H9 (cell line): ENCODE measurements around the gene PAEP. TPM values are rescaled to one million over a fixed set of nuclear protein-coding genes. Genes with fewer than 3 reads are reported as not detected.

Experiments used
- DNase-seq: peaks from one replicate; pipeline ENCODE4 v3.0.0-alpha.2; 2017
- H2AFZ ChIP-seq: one replicate; pipeline ENCODE4 v1.6.1; 2013; ENCODE audit warnings: mild to moderate bottlenecking, low read length, control low read depth, moderate library complexity
- H2AK5ac ChIP-seq: 2 replicates; pipeline ENCODE4 v1.6.1; 2013; ENCODE audit warnings: low read length, control low read depth, mixed read lengths; ENCODE audit not compliant: insufficient read length
- H2BK120ac ChIP-seq: one replicate; pipeline ENCODE4 v1.6.1; 2013; ENCODE audit warnings: low read depth, mild to moderate bottlenecking, low read length, control low read depth, inconsistent platforms; ENCODE audit not compliant: poor library complexity, severe bottlenecking
- H2BK12ac ChIP-seq: 2 replicates; pipeline ENCODE4 v1.6.1; 2013; ENCODE audit warnings: low read length, control low read depth, mixed read lengths, low read depth; ENCODE audit not compliant: insufficient read length
- H2BK15ac ChIP-seq: 2 replicates; pipeline ENCODE4 v1.6.1; 2013; ENCODE audit warnings: low read depth, low read length, control low read depth
- H2BK20ac ChIP-seq: one replicate; pipeline ENCODE4 v1.6.1; 2013; ENCODE audit warnings: low read depth, mild to moderate bottlenecking, low read length, control low read depth, inconsistent platforms; ENCODE audit not compliant: poor library complexity, severe bottlenecking
- H2BK5ac ChIP-seq: 2 replicates; pipeline ENCODE4 v1.6.1; 2013; ENCODE audit warnings: low read length, control low read depth, mixed read lengths; ENCODE audit not compliant: insufficient read length
- H3K14ac ChIP-seq: 2 replicates; pipeline ENCODE4 v1.6.1; 2013; ENCODE audit warnings: low read length, control low read depth; ENCODE audit not compliant: insufficient read depth
- H3K18ac ChIP-seq: 2 replicates; pipeline ENCODE4 v1.6.1; 2013; ENCODE audit warnings: low read depth, mild to moderate bottlenecking, mixed read lengths, low read length, control low read depth; ENCODE audit not compliant: insufficient read length
- H3K23ac ChIP-seq: 2 replicates; pipeline ENCODE4 v1.6.1; 2013; ENCODE audit warnings: low read length, control low read depth, mixed read lengths, low read depth; ENCODE audit not compliant: insufficient read length
- H3K23me2 ChIP-seq: 2 replicates; pipeline ENCODE4 v1.6.1; 2013; ENCODE audit warnings: low read depth, mild to moderate bottlenecking, mixed read lengths, low read length, control low read depth; ENCODE audit not compliant: insufficient read length, poor library complexity, severe bottlenecking
- H3K27ac ChIP-seq: 2 replicates; pipeline ENCODE4 v1.5.1; 2013; ENCODE audit warnings: low read length, control low read depth, mixed read lengths, low read depth; ENCODE audit not compliant: insufficient read length
- H3K27me3 ChIP-seq: 2 replicates; pipeline ENCODE4 v1.6.1; 2013; ENCODE audit warnings: low read length, control low read depth, inconsistent platforms; ENCODE audit not compliant: insufficient read depth
- H3K4ac ChIP-seq: 2 replicates; pipeline ENCODE4 v1.6.1; 2013; ENCODE audit warnings: low read depth, mild to moderate bottlenecking, control low read depth, inconsistent platforms, low read length, moderate library complexity
- H3K4me1 ChIP-seq: 2 replicates; pipeline ENCODE4 v1.6.1; 2013; ENCODE audit warnings: low read length, control low read depth, inconsistent platforms; ENCODE audit not compliant: insufficient read depth
- H3K4me2 ChIP-seq: 2 replicates; pipeline ENCODE4 v1.6.1; 2013; ENCODE audit warnings: low read length, control low read depth, mixed read lengths; ENCODE audit not compliant: insufficient read length, insufficient read depth
- H3K56ac ChIP-seq: 2 replicates; pipeline ENCODE4 v1.6.1; 2013; ENCODE audit warnings: low read depth, mild to moderate bottlenecking, mixed read lengths, low read length, control low read depth; ENCODE audit not compliant: insufficient read length
- H3K79me1 ChIP-seq: 2 replicates; pipeline ENCODE4 v1.6.1; 2013; ENCODE audit warnings: low read depth, mild to moderate bottlenecking, moderate library complexity, low read length, control low read depth, inconsistent platforms; ENCODE audit not compliant: insufficient read depth, poor library complexity, severe bottlenecking
- H3K79me2 ChIP-seq: 2 replicates; pipeline ENCODE4 v1.6.1; 2013; ENCODE audit warnings: low read length, control low read depth, inconsistent platforms; ENCODE audit not compliant: insufficient read depth
- H3K9ac ChIP-seq: 2 replicates; pipeline ENCODE4 v1.6.1; 2013; ENCODE audit warnings: low read length, control low read depth, mixed read lengths; ENCODE audit not compliant: insufficient read length; ENCODE audit errors: extremely low read depth
- H3K9me3 ChIP-seq: one replicate; pipeline ENCODE4 v1.6.1; 2013; ENCODE audit warnings: low read depth, low read length, inconsistent platforms; ENCODE audit not compliant: control insufficient read depth
- H3T11ph ChIP-seq: one replicate; pipeline ENCODE4 v1.6.1; 2013; ENCODE audit warnings: mild to moderate bottlenecking, low read length, control low read depth, inconsistent platforms
- H4K20me1 ChIP-seq: one replicate; pipeline ENCODE4 v1.6.1; 2013; ENCODE audit not compliant: control insufficient read depth, insufficient read length, insufficient read depth
- H4K5ac ChIP-seq: 2 replicates; pipeline ENCODE4 v1.6.1; 2013; ENCODE audit warnings: low read depth, mild to moderate bottlenecking, mixed read lengths, low read length, control low read depth; ENCODE audit not compliant: insufficient read length
- H4K8ac ChIP-seq: replicated peaks from 2 replicates; pipeline ENCODE4 v1.6.1; 2013; ENCODE audit warnings: low read length, control low read depth, mixed read lengths, low read depth; ENCODE audit not compliant: insufficient read length
- H4K91ac ChIP-seq: 2 replicates; pipeline ENCODE4 v1.6.1; 2013; ENCODE audit warnings: low read depth, mild to moderate bottlenecking, moderate library complexity, mixed read lengths, low read length, control low read depth; ENCODE audit not compliant: insufficient read length
- H3K27ac Mint-ChIP-seq, 3 experiments: 2 replicates in 2 of 3; 3 replicates in 1 of 3; pipeline ENCODE4 v1.8.0; 2020 to 2021; ENCODE audit warnings: mixed read lengths in 3 of 3, mild to moderate bottlenecking in 1 of 3, moderate library complexity in 1 of 3
- H3K27me3 Mint-ChIP-seq: 2 replicates; pipeline ENCODE4 v1.8.0; 2021; ENCODE audit warnings: low read depth, mild to moderate bottlenecking, moderate library complexity, mixed read lengths
- H3K36me3 Mint-ChIP-seq, 3 experiments: 2 replicates in 2 of 3; 3 replicates in 1 of 3; pipeline ENCODE4 v1.8.0; 2020 to 2021; ENCODE audit warnings: low read depth in 3 of 3, mixed read lengths in 3 of 3; ENCODE audit not compliant: insufficient read depth in 1 of 3
- H3K4me1 Mint-ChIP-seq, 2 experiments: 2 replicates each; pipeline ENCODE4 v1.8.0; 2020; ENCODE audit warnings: mixed read lengths in 2 of 2
- H3K4me3 Mint-ChIP-seq, 2 experiments: 2 replicates in 1 of 2; 3 replicates in 1 of 2; pipeline ENCODE4 v1.8.0; 2020 to 2021; ENCODE audit warnings: mild to moderate bottlenecking in 2 of 2, mixed read lengths in 2 of 2, moderate library complexity in 1 of 2
- H3K9me3 Mint-ChIP-seq, 2 experiments: 2 replicates in 1 of 2; 3 replicates in 1 of 2; pipeline ENCODE4 v1.8.0; 2020; ENCODE audit warnings: mild to moderate bottlenecking in 2 of 2, mixed read lengths in 2 of 2, moderate library complexity in 1 of 2
- WGBS: extraction: QIAGEN DNeasy Blood & Tissue Kit; methylation state at CpG from one replicate; pipeline ENCODE4 v1.1.7; 2013; ENCODE audit warnings: missing lambda C conversion rate, low lambda C conversion rate, mixed read lengths; ENCODE audit not compliant: insufficient read length; ENCODE audit errors: extremely low coverage; 5-methylcytosine and 5-hydroxymethylcytosine counted together
- total RNA-seq: library from RNA; stranded (reverse); gene quantifications from 2 replicates; pipeline ENCODE4 v1.2.1, GENCODE V29; 2021
- TF ChIP-seq, protein P1 (sequence below): fragments of 200-600 bp; sonication (generic); conservative IDR thresholded peaks from 3 replicates; pipeline ENCODE4 v1.8.0; 2021; ENCODE audit warnings: antibody characterized with exemption, mild to moderate bottlenecking

PAEP gene
- total RNA-seq, 1 experiment from 2014 or later = not detected

DNA sequence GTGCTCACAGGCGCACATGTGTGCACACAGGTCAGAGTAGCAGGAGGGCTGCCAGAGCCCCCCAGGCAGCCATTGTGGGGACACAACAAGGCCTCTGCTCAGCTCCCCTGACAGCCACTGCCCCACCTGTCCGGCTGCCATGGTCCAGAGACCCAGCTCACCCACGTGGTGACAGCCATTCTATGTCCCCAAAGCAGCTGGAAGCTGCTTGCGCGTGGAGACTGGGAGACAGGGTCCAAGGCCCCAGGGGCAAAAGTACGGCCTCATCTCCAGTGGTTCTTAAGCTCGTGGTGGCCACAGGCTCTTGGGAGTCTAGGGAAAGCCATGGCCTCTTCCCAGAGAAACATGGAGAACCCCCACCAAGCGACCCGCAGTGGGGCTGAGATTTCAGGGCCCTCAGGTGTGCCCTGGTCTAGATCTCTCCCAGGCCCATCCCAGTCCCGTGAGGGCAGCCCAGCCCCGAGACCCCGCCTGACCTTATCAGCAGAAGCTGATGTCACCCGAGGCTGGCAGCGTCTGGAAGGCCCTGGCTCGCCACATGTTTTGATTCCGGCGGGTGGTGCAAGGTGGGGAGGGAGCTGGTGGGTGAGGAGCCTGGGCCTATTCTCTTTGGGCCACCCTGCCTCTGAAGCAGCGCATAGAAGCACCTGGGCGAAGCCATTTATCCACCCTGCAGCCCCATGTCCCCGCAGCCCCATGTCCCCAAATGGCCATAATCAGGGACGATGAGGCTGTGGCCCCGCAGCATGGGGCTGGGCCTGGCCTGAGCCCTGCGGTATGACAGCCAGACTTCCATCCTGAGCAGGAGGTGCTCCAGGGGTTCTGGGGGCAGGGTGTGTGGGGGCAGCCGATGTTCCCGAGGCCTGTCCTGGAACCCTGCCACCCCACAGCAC, 46.1 kb downstream of the PAEP start:
- Histone ChIP-seq H3K14ac (no peak overlapping the region), H3K23ac (no peak overlapping the region), H3K23me2 (no peaks in the 10 kb centered on the region), H3K27ac (no peak overlapping the region), H3K9me3 (no peaks in the 10 kb centered on the region), H4K91ac (no peak overlapping the region), H2AFZ (no peak overlapping the region), H3T11ph (no peak overlapping the region), H3K4me2 (no peak overlapping the region), H4K5ac (no peak overlapping the region), H3K79me2 (no peaks in the 10 kb centered on the region), H2BK12ac (no peak overlapping the region), H3K4ac (no peak overlapping the region), H3K4me1 (no peaks in the 10 kb centered on the region), H2BK20ac (no peak overlapping the region), H3K9ac (no peak overlapping the region), H2AK5ac (no peak overlapping the region), H3K79me1 (no peaks in the 10 kb centered on the region), H4K8ac (no peak overlapping the region), H3K18ac (no peak overlapping the region), H3K27me3 (no peaks in the 10 kb centered on the region), H2BK15ac (no peak overlapping the region), H3K56ac (no peak overlapping the region), H4K20me1 (no peaks in the 10 kb centered on the region), H2BK120ac (no peak overlapping the region), H2BK5ac (no peak overlapping the region)
- DNase-seq = peak; percentile 20
- TF ChIP-seq, protein P1, sequence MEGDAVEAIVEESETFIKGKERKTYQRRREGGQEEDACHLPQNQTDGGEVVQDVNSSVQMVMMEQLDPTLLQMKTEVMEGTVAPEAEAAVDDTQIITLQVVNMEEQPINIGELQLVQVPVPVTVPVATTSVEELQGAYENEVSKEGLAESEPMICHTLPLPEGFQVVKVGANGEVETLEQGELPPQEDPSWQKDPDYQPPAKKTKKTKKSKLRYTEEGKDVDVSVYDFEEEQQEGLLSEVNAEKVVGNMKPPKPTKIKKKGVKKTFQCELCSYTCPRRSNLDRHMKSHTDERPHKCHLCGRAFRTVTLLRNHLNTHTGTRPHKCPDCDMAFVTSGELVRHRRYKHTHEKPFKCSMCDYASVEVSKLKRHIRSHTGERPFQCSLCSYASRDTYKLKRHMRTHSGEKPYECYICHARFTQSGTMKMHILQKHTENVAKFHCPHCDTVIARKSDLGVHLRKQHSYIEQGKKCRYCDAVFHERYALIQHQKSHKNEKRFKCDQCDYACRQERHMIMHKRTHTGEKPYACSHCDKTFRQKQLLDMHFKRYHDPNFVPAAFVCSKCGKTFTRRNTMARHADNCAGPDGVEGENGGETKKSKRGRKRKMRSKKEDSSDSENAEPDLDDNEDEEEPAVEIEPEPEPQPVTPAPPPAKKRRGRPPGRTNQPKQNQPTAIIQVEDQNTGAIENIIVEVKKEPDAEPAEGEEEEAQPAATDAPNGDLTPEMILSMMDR = no peak
- Mint-ChIP-seq H3K4me1 (peaks cover 0 to 9% of the 10 kb centered on the region in 2 experiments; a peak in 2 of 4 replicates), H3K36me3 (peaks cover 5 to 14% (median 7%) of the 10 kb centered on the region in 3 experiments; a peak in 5 of 7 replicates), H3K4me3 (no peak overlapping the region), H3K27ac (peak overlapping the region in 1 of 3 experiments; percentile 74; a peak in 1 of 7 replicates), H3K27me3 (peaks cover 3% of the 10 kb centered on the region), H3K9me3 (peaks cover 19 to 20% of the 10 kb centered on the region in 2 experiments)
- WGBS = no CpG with 5 or more reads among the region's 25 CpGs
